NCI-H446 treated with DMSO at 0.1 percent for 48 hours (cell line): ENCODE measurements around the gene KCNQ1.

Source experiments
- DNase-seq: peaks from one replicate; lab custom pipeline; 2025; lab: John Stamatoyannopoulos, UW

Gene KCNQ1

DNA sequence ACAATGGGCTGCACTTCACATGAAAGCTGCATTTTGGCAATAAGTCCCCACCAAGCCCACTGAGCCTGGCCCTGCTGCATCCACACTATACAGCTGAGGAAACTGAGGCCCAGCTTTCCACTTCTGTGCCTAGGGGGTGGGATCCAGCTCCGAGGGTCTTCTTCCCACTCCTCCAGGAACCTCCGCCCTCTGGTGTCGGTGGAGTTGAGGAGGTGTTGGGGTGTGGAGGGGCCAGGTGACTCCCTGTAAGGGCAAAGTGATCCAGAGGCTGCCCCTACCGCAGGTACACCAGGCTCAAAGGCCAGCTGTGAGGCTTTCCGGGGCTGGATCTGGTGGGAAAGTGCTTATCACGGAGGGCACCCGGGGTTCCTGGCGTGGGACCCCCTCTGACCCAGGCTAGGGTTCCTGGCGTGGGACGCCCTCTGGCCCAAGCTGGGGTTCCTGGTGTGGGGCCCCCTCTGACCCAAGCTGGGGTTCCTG is 125.0 kb downstream of the KCNQ1 start:
- no peak for DNase-seq

DNA sequence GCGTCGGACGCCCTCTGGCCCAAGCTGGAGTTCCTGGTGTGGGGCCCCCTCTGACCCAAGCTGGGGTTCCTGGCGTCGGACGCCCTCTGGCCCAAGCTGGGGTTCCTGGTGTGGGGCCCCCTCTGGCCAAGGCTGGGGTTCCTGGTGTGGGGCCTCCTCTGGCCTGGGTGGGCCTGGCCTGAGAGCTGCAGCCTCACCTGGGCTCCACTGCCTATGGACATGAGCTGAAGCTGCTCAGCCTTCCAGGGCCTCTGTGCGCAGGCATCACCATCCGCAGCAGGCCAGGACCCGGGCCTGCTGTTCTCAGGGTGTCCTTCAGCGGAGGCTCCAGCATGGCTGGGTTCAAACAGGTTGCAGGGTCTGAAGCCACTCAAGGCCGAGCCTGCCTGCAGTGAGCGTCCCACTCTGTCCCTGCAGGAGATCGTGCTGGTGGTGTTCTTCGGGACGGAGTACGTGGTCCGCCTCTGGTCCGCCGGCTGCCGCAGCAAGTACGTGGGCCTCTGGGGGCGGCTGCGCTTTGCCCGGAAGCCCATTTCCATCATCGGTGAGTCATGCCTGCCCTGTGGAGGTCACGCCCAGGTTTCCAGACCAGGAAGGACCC is 125.5 kb downstream of the KCNQ1 start:
- no peak for DNase-seq

DNA sequence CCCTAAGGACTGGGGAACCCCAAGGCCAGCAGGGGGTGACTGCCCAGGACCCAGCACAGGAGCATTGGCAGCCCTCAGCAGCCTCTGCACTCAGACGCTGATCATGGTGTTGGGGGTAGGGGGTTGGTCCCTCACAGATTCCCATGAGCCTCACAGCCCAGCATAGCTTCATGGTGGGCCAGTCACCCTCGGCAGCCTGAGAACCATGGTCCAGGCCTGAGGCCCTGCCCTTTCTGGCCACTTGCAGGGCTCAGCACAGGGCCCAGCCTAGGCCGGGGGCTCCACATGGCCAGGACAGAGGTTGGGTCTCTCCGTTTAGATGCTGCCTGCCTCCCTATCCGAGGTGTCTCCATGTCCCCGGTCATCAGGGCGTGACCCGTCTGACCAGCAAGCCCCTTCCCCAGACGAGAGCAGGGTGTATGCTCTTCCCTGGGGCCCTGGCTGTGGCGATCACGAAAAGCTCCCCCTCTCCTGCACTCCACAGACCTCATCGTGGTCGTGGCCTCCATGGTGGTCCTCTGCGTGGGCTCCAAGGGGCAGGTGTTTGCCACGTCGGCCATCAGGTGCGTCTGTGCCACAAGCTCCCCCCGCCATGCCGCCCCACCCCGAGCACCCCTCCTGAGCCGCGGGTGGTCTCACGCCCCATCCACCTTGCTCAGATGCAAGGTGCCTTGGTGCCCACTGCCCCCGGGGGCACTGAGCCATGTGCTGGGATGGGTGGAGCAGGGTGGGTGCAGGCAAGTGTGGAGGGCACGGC is 126.2 kb downstream of the KCNQ1 start:
- no peak for DNase-seq

GRCh38 chr11:2571598-2572281 is 126.9 kb downstream of the KCNQ1 start:
- DNase-seq = no peak

DNA sequence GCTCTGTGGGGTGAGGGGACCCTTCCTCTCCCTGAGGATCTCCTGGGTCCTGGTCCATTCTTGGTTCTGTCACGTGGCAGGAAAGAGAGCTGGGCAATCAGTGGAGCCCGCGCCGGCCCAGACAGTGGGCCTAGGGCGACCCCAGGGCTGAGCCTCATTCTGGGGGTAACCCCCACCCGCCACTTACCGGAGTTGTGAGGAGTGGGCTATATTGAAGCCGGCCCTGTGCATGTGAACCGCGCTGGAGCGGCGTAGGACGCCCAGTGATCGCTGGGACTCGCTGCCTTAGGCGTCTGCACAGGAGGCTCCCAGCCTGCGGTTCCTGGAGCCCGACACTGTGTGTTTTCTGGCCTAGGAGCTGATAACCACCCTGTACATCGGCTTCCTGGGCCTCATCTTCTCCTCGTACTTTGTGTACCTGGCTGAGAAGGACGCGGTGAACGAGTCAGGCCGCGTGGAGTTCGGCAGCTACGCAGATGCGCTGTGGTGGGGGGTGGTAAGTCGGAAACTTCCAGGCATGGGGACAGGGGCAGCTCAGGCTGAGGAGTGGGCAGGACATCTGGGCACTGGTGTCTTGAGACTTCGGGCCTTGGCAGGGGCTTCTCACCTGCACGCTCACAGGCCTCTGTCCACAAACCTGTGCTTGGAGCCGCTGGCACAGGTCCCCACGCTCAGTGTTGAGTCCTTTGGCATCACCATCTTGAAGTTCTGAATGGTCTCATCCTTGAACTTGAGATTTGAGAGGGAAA is 127.9 kb downstream of the KCNQ1 start:
- no peak for DNase-seq

GRCh38 chr11:2573240-2574042 is 128.6 kb downstream of the KCNQ1 start:
- DNase-seq = no peak

DNA sequence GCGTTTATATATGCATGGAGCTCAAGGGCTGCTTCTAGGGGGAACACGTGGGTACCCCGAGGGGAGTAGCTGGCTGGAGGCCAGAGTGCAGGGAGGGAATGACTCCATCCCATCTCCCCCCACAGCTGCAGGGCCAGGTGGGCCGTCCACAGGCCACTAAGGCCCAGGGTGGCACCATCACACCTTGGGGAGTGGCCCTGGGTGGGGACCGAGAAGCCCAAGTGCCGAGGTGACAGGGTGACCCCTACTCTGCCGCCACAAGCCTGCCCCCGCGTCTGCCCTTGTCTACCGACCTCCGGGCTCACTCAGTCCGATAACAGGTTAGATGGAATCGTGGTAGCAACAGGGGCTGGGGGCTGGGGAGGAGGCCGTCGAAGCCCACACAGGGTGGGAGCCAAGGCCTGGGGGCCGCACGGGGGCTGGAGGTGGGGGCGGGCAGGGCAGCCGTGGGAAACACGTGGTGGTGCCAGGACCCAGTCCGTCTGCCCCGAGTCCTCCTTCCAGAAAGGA is 129.3 kb downstream of the KCNQ1 start:
- DNase-seq = no peak

- DNase-seq = no peak
Observed at GRCh38 chr11:2574553-2575535, 130.0 kb downstream of the KCNQ1 start.

GRCh38 chr11:2575591-2576051 is 130.8 kb downstream of the KCNQ1 start:
- no peak for DNase-seq

- no peak for DNase-seq
Observed at GRCh38 chr11:2576111-2576510, 131.3 kb downstream of the KCNQ1 start.

DNA sequence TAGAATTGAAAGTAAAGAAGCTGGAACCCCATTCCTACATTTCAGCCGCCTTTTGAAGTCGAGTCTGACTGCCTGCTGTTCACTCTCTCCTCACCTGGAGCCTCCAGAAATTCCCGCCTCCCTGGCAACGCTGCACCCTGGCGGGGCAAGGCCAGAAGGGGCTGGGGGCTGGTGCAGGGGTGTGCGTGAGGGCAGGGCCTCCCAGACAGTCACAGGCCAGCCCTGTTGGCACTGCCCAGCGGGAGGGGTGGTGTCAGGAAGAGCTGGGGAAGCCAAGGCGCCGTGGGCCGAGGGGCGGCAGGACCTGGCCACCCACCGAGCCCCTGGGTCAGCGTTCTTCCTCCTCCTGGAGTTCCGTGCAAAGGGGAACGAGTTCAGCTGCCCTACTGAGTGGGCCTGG is 131.7 kb downstream of the KCNQ1 start:
- DNase-seq = no peak

DNA sequence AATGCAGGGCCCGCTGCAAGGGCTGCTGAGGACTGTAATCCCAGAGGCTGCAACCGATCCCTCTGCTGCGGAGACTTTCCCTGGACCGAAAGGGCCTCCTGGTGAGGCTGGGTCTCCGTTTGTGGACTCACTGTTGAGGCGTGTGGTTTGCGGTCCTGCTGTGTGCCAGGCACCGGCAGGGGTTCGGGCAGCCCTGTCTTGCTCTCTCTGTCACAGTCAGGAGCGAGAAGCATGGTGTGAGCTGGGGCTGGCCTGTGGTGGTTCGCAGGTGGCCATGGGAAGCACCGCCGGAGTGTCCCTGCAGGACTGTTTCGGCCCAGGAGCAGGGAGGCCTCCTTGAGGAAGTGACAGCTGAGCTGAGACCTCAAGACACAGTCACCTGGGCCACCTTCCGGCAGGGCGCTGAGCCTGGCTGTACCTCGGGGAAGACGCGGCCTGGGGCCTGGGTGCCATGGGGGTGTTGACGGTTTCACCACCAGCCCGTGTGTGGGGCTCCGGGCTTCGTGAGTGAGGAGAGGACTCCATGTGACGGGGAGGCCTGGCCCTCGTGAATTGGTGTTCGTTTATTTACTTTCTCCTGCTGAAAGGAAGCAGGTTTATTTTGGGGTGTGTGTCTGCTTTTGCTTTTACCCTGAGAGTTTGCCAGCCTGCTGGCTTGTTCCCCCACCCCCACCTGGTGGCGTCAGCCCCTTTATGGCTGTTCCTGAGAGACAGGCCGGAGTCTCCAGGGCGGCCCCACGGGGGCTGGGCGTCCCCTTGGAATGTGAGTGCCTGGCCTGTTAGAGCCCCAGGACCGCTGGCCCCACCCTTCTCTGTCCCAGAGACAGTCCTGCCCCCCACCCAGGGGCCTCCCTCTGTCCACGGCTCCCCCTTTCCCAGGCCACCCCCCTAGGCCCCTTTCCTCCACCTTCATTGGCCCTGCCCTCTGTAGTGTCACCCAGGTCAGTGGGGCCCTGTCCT is 132.5 kb downstream of the KCNQ1 start:
- no peak for DNase-seq

DNA sequence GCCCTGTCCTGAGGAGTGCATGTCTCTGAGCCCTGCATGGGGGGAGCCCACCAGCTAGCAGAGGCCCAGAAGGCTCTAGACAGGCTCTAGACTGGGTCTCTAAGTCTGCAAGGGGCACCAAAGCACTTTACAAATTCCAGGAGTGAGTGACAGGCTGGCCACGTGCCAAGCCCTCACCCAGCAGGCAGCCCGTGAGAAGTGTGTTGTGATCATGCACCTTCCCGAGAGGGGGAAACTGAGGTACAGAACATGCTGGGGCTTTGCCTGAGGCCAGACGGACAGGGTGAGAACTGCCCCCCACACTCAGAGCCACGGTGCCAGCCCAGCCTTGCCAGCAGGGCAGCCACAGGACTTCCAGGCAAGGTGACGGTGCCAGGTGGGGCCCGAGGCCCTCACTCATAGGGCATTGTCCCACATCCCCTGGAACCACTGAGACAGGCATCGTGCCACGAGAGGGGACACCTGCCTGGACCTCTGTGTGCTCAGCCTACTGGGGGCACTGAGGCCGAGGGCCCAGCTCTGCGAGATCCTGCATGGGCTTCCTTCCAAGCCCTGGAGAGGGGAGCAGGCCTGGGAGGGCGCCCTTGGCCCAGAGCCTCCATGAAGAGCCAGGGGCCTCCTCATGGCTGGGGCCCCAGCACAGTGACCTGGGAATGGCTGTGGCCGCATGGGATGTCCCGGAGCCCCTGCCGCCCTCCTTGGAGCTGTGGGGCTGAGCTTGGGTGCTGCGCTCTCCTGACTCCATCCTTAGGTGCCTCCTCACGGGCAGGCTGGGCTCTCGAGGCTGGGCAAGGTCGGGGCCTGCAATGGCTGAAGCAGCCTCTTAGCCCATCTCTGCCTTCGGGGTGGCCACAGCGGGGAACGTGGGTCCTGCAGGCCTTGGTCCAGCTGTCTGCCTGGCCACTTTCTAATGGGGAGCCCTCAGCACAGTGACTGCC is 133.5 kb downstream of the KCNQ1 start:
- no peak for DNase-seq

DNA sequence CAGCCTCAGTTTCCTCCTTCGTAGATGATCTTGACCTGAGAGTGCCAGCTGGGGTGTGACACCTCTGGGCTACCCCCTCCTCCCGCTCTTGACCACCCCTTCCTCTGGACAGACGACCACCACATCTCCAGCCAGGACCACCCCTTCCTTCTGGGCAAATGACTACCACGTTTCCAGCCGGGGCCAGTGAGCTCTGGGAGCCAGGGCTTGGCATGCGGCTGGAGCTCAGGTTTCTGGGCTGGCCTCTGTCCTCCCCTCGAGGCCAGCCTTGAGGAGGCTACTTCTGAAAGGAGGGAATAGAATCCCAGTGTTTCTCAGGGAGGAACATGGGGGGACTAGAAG is 134.1 kb downstream of the KCNQ1 start:
- DNase-seq = no peak

- no peak for DNase-seq
Observed at GRCh38 chr11:2579315-2580060, 134.7 kb downstream of the KCNQ1 start.

DNA sequence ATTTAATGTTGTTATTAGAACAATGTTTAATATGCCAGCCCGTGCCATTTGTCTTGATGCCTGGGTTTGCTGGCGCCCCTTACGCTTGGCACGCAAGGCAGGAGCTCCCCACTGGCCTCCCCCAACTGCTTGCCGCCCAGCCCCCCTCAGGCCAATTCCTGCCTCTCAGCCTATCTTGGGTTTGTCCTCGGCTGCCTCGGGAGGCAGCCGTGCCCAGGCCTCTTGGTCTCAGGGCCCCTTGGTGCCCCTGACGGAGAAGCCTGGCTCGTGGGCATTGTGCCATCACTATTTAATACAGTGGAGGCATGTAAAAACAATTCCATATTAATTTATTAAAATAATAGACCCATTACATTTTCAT is 135.2 kb downstream of the KCNQ1 start:
- no peak for DNase-seq

DNA sequence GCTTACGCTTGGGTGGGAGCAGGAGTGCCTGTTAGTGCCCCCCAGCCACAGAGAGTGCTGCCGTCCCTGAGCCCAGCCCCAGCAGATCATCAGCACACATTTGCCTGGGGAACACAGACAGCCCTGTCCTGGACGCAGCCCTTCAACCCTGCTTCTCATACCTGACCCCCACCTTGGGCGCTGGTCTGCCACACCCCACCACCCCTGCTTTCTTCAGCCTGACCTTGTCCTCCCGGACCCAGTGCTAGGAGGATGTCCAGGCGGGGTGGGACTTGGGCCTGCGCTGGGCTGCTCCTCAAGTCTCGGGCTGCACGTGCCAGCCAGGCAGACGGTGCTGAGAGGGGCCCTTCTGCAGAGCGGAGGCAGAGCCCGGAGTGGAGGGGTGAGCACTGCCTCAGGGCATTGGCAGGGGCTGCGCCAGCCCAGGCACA is 135.8 kb downstream of the KCNQ1 start:
- no peak for DNase-seq
